Epithelial cell of proximal tubule (primary cell): Measurements from ENCODE around the gene KIF12. TPM values are rescaled to one million over a fixed set of nuclear protein-coding genes. Genes with fewer than 3 reads are reported as not detected.

Experiments used
- DNase-seq: peaks from one replicate; pipeline ENCODE4 v3.0.0-alpha.2; 2011; ENCODE audit warnings: low read depth
- H3K4me3 ChIP-seq: 2 replicates; pipeline ENCODE4 v1.5.1; 2011; ENCODE audit warnings: low read depth, mild to moderate bottlenecking, low read length
- CTCF ChIP-seq: conservative IDR thresholded peaks from 2 replicates; pipeline ENCODE4 v1.5.1; 2012; ENCODE audit warnings: low read depth, mild to moderate bottlenecking, low read length
- total RNA-seq: library from RNA; depleted of rRNA; stranded (reverse); fragments of >200 nt; gene quantifications from 2 replicates; pipeline ENCODE4 v1.2.3, GENCODE V29; 2015

KIF12 gene
- total RNA-seq, 1 donor from 2014 or later: 39.3 TPM

DNA sequence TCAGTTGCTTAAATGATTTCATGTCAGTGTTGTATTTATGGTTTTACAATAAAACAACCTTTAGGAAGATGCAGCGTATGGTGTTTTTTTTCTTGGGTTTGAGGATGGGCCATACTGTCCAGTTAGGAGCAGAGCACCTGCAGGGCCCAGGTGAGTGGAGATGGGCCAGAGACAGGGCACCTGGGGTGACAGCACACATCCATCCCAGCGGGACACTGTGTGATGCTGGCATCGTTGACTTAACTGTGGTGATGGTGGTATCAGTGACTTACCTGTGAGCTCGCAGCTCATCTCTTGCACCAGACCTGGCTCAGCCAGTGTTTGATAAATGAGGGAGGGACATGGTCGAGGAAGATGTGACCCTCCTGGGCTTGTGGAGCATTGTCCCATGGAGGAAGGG is 42.6 kb downstream of the KIF12 start:
- no peak for DNase-seq

GRCh38 chr9:114055894-114056293 is 43.2 kb downstream of the KIF12 start:
- no peak for DNase-seq
- no peak for TF ChIP-seq CTCF
- no peak overlapping the region for H3K4me3 ChIP-seq

More for the DNA sequence above, 42.6 kb downstream of the KIF12 start:
- no peak for TF ChIP-seq CTCF
- H3K4me3 ChIP-seq: no peak overlapping the region

- no peak for DNase-seq
- no peak overlapping the region for H3K4me3 ChIP-seq
- no peak for TF ChIP-seq CTCF
These were observed 44.0 kb downstream of the KIF12 start for GRCh38 chr9:114055061-114055460.

DNA sequence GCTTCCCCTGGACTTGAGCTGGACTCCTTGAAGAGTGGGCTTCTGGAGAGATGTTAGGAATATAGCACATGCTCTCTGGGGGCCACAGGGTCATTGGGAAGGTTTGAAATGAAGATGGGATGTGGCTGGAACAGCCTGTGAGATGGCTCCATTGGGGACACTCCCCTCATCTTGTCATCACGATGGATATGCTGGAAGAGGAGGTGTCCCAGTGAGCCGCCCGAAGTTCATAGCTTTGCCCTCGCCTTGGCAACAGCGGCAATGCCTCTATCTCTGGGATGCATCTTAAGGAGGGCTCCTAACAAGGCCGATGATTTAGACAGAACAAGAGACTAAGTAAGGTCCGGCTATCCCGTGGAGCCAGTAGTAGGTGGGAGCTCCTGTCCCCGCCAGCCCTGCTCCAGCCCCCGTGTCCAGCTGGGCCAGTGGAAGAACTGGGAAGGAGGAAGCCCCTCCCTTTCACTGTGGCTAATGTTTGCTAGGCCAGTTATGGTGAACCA is 44.9 kb downstream of the KIF12 start:
- no peak for DNase-seq
- no peak for TF ChIP-seq CTCF
- H3K4me3 ChIP-seq: no peak overlapping the region

- no peak overlapping the region for H3K4me3 ChIP-seq
- DNase-seq: no peak
- no peak for TF ChIP-seq CTCF
These were observed 45.7 kb downstream of the KIF12 start for GRCh38 chr9:114053246-114054005.

DNA sequence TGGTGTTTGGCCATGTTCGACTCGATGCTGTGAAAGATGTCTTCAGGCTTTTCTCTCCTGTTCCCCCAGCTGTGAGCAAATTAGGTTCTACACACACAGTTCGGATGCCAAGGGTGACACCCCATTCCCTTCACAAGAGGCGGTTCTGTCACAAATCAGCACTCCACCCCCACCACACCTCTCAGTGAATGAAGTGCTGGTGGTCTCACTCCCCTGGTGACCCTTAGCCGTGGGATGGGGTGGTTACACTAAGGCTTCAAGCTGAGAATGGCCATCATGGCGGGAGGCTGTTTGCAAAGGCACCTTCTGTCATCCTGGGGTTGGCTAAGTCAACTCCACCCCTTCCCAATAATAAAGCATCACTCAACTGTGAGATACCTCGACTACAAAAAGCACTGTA is 47.4 kb downstream of the KIF12 start:
- no peak overlapping the region for H3K4me3 ChIP-seq
- no peak for DNase-seq
- TF ChIP-seq CTCF: no peak

GRCh38 chr9:114051281-114051680 is 47.8 kb downstream of the KIF12 start:
- no peak for TF ChIP-seq CTCF
- no peak for DNase-seq
- no peak overlapping the region for H3K4me3 ChIP-seq
